ENCODE results near the gene UCHL1.
"Not testable (repeated sequence)": the region's sequence is repeated elsewhere in the genome, so short reads cannot be mapped to it uniquely, and the experiment has no call there.

Gene UCHL1

GRCh38 chr4:41260116-41260733, 3.5 kb downstream of the UCHL1 start:
- Mint-ChIP-seq H3K4me3 (no peak overlapping the region), H3K4me1 (peaks cover 5% of the 10 kb centered on the region), H3K27me3 (peaks cover 19% of the 10 kb centered on the region), H3K9me3 (no peaks in the 10 kb centered on the region), H3K36me3 (no peaks in the 10 kb centered on the region), H3K27ac (no peak overlapping the region)
- DNase-seq (ENCODE audit: low spot score in 2 of 2) (no peak), ATAC-seq (ENCODE audit: low read depth) (no peak)

DNA sequence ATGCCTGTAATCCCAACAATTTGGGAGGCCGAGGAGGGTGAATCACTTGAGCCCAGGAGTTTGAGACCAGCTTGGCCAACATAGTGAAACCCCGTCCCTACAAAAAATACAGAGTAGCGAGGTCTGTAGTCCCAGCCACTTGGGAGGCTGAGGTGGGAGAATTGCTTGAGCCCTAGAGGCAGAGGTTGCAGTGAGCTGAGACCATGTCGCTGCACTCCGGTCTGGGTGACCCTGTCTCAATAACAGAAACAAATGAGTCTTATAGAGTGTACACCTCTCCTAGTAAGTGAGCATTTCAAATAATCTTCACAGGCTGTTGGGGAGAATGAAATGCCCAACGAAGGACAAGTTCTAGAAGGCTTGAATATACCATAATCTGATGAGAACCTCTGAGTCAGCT, 5.5 kb downstream of the UCHL1 start:
- H3K27me3 Mint-ChIP-seq = peaks cover 13% of the 10 kb centered on the region
- no peak for ATAC-seq (ENCODE audit: low read depth)

DNA sequence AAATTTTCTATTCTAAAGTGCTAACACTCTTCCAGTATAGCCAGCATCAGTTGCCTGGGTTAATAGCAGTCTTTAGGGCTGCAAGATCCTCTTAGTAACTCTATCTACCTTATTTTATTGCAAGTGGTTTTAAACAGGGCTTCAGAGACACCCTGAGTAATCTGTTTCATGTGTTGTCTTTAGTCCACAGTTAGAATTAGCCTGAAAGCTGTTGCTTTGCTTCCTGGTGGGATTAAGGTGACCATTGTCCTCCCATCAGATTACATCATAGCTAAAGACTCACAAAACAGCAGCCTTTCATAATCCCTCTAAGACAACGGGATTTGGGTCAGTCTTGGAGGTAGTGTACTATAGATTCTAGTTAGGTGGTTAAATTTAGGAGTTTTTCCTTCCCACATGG, 7.5 kb downstream of the UCHL1 start:
- Mint-ChIP-seq H3K4me3 (no peak overlapping the region), H3K27me3 (peaks cover 2% of the 10 kb centered on the region), H3K36me3 (no peaks in the 10 kb centered on the region), H3K9me3 (no peaks in the 10 kb centered on the region), H3K4me1 (no peaks in the 10 kb centered on the region), H3K27ac (no peak overlapping the region)
- no peak for DNase-seq (ENCODE audit: low spot score in 2 of 2)
- ATAC-seq (ENCODE audit: low read depth) = no peak

More for the DNA sequence above, 5.5 kb downstream of the UCHL1 start:
- H3K27ac Mint-ChIP-seq = no peak overlapping the region
- H3K4me1 Mint-ChIP-seq = peaks cover 5% of the 10 kb centered on the region
- H3K36me3 Mint-ChIP-seq = no peaks in the 10 kb centered on the region
- no peaks in the 10 kb centered on the region for H3K9me3 Mint-ChIP-seq
- no peak for DNase-seq (ENCODE audit: low spot score in 2 of 2)
- H3K4me3 Mint-ChIP-seq = no peak overlapping the region

DNA sequence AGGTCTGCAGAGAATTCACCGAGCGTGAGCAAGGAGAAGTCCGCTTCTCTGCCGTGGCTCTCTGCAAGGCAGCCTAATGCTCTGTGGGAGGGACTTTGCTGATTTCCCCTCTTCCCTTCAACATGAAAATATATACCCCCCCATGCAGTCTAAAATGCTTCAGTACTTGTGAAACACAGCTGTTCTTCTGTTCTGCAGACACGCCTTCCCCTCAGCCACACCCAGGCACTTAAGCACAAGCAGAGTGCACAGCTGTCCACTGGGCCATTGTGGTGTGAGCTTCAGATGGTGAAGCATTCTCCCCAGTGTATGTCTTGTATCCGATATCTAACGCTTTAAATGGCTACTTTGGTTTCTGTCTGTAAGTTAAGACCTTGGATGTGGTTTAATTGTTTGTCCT, 11.3 kb downstream of the UCHL1 start:
- H3K9me3 Mint-ChIP-seq = no peaks in the 10 kb centered on the region
- H3K27me3 Mint-ChIP-seq = no peaks in the 10 kb centered on the region
- H3K4me1 Mint-ChIP-seq = no peaks in the 10 kb centered on the region
- no peaks in the 10 kb centered on the region for H3K36me3 Mint-ChIP-seq
- ATAC-seq (ENCODE audit: low read depth) (no peak), DNase-seq (ENCODE audit: low spot score in 2 of 2) (no peak)
- H3K27ac Mint-ChIP-seq = no peak overlapping the region
- no peak overlapping the region for H3K4me3 Mint-ChIP-seq

DNA sequence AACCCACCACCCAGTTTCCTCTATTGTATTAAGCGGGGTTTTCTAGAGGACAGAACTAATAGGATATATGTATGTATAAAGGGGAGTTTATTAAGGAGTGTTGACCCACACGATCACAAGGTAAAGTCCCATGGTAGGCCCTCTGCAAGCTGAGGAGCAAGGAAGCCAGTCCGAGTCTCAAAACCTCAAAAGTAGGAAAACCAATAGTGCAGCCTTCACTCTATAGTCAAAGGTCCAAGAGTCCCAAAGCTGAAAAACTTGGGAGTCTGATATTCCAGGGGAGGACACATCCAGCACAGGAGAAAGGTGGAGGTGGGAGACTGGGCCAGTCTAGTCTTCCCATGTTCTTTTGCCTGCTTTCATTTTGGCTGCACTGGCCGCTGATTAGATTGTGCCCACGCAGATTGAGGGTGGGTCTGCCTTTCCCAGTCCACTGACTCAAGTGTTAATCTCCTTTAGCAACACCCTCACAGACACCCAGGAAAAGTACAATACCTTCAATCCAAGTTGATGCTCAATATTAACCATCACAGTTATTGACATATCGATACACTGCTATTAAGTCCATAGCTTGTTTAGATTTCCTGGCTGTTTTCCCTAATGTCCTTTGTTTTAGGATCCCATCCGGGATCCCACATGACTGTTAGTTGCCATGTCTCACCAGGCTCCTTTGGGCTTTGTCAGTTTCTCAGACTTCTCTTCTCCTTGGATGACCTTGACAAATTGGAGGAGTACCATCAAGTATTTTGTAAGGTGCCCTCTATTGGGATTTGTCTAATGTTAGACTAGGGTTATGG, 12.2 kb downstream of the UCHL1 start:
- no peaks in the 10 kb centered on the region for H3K9me3 Mint-ChIP-seq
- H3K4me1 Mint-ChIP-seq = no peaks in the 10 kb centered on the region
- H3K36me3 Mint-ChIP-seq = no peaks in the 10 kb centered on the region
- H3K27ac Mint-ChIP-seq = no peak overlapping the region
- H3K27me3 Mint-ChIP-seq = no peaks in the 10 kb centered on the region
- DNase-seq (ENCODE audit: low spot score in 2 of 2) (no peak), ATAC-seq (ENCODE audit: low read depth) (no peak)
- H3K4me3 Mint-ChIP-seq = no peak overlapping the region

GRCh38 chr4:41269682-41270081, 13.0 kb downstream of the UCHL1 start:
- no peak overlapping the region for H3K4me3 Mint-ChIP-seq
- no peak overlapping the region for H3K27ac Mint-ChIP-seq
- DNase-seq (ENCODE audit: low spot score in 2 of 2) = no peak
- ATAC-seq (ENCODE audit: low read depth) = no peak
- no peaks in the 10 kb centered on the region for H3K9me3 Mint-ChIP-seq
- no peaks in the 10 kb centered on the region for H3K27me3 Mint-ChIP-seq
- H3K36me3 Mint-ChIP-seq = no peaks in the 10 kb centered on the region
- H3K4me1 Mint-ChIP-seq = no peaks in the 10 kb centered on the region

GRCh38 chr4:41275931-41276330, 19.2 kb downstream of the UCHL1 start:
- DNase-seq (ENCODE audit: low spot score in 2 of 2); H3K9me3 Mint-ChIP-seq; ATAC-seq (ENCODE audit: low read depth); H3K4me1 Mint-ChIP-seq; H3K36me3 Mint-ChIP-seq; H3K27ac Mint-ChIP-seq; H3K27me3 Mint-ChIP-seq; H3K4me3 Mint-ChIP-seq: not testable (repeated sequence)

- Mint-ChIP-seq H3K4me3 (no peak overlapping the region), H3K27ac (no peak overlapping the region), H3K9me3 (no peaks in the 10 kb centered on the region), H3K4me1 (no peaks in the 10 kb centered on the region), H3K36me3 (no peaks in the 10 kb centered on the region), H3K27me3 (peaks cover 10% of the 10 kb centered on the region)
- no peak for DNase-seq (ENCODE audit: low spot score in 2 of 2)
- ATAC-seq (ENCODE audit: low read depth) = no peak
Observed at GRCh38 chr4:41280010-41280409, 23.3 kb downstream of the UCHL1 start.

- DNase-seq (ENCODE audit: low spot score in 2 of 2) = peak; percentile 14 to 46
- Mint-ChIP-seq H3K27me3 (peaks cover 10% of the 10 kb centered on the region), H3K4me1 (no peaks in the 10 kb centered on the region), H3K27ac (no peak overlapping the region), H3K4me3 (no peak overlapping the region), H3K36me3 (no peaks in the 10 kb centered on the region), H3K9me3 (no peaks in the 10 kb centered on the region)
- peak; percentile 74 for ATAC-seq (ENCODE audit: low read depth)
Observed at GRCh38 chr4:41281038-41281634, 24.4 kb downstream of the UCHL1 start.

GRCh38 chr4:41282366-41282765, 25.6 kb downstream of the UCHL1 start:
- peaks cover 10% of the 10 kb centered on the region for H3K27me3 Mint-ChIP-seq
- H3K9me3 Mint-ChIP-seq = no peaks in the 10 kb centered on the region
- DNase-seq (ENCODE audit: low spot score in 2 of 2) = no peak
- no peak overlapping the region for H3K4me3 Mint-ChIP-seq
- no peak for ATAC-seq (ENCODE audit: low read depth)
- H3K4me1 Mint-ChIP-seq = no peaks in the 10 kb centered on the region
- no peaks in the 10 kb centered on the region for H3K36me3 Mint-ChIP-seq
- H3K27ac Mint-ChIP-seq = no peak overlapping the region

- Mint-ChIP-seq H3K4me3 (no peak overlapping the region), H3K36me3 (no peaks in the 10 kb centered on the region), H3K27ac (no peak overlapping the region), H3K9me3 (no peaks in the 10 kb centered on the region), H3K27me3 (peaks cover under 1% of the 10 kb centered on the region), H3K4me1 (no peaks in the 10 kb centered on the region)
- ATAC-seq (ENCODE audit: low read depth) (no peak), DNase-seq (ENCODE audit: low spot score in 2 of 2) (no peak)
Observed at GRCh38 chr4:41285202-41285863, 28.6 kb downstream of the UCHL1 start.

DNA sequence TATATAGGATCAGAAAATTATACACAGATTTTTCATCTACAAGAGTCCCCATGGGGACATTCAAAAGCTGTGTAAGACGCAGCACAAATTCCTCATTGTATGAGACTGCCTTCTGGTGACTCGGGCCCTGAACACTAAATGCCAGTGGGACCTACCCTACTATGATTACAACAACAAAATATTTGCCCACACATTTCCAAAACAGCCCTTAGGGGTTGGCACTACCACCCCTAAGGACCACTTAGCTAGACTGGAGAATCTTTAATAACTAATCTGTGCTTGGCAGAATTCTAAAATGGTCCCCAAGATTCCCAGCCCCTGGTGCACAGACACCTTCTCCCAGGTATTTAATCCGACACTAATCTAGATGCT, 29.1 kb downstream of the UCHL1 start:
- no peaks in the 10 kb centered on the region for H3K9me3 Mint-ChIP-seq
- H3K27me3 Mint-ChIP-seq = no peaks in the 10 kb centered on the region
- H3K36me3 Mint-ChIP-seq = no peaks in the 10 kb centered on the region
- no peak overlapping the region for H3K27ac Mint-ChIP-seq
- H3K4me3 Mint-ChIP-seq = no peak overlapping the region
- H3K4me1 Mint-ChIP-seq = no peaks in the 10 kb centered on the region
- no peak for ATAC-seq (ENCODE audit: low read depth)
- DNase-seq (ENCODE audit: low spot score in 2 of 2) = no peak

DNA sequence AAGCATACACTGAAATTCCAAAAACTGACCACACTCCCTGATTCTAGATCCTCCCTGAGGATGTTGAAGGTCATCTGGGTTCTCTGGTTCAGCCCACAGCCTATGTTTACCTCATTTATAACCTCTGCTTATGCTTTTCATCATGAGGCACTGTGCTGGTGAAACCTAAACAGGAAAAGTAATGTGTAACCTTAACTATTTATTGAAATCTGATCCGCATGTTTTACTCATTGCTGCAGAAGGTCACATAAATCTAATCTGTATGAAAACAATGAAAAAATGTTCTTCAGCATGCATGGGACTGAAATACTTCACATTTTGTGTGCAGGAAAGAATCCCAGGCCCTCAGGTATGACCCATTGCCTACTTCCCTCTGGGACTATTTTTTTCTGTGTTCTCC, 30.3 kb downstream of the UCHL1 start:
- H3K4me3 Mint-ChIP-seq = no peak overlapping the region
- H3K4me1 Mint-ChIP-seq = no peaks in the 10 kb centered on the region
- no peak overlapping the region for H3K27ac Mint-ChIP-seq
- no peaks in the 10 kb centered on the region for H3K36me3 Mint-ChIP-seq
- ATAC-seq (ENCODE audit: low read depth) (no peak), DNase-seq (ENCODE audit: low spot score in 2 of 2) (no peak)
- H3K27me3 Mint-ChIP-seq = no peaks in the 10 kb centered on the region
- no peaks in the 10 kb centered on the region for H3K9me3 Mint-ChIP-seq

GRCh38 chr4:41287852-41288251, 31.1 kb downstream of the UCHL1 start:
- Mint-ChIP-seq H3K4me3 (no peak overlapping the region), H3K36me3 (no peaks in the 10 kb centered on the region), H3K27ac (no peak overlapping the region), H3K9me3 (peaks cover 2% of the 10 kb centered on the region), H3K27me3 (no peaks in the 10 kb centered on the region), H3K4me1 (no peaks in the 10 kb centered on the region)
- DNase-seq (ENCODE audit: low spot score in 2 of 2) (no peak), ATAC-seq (ENCODE audit: low read depth) (no peak)

All from memory B cell (primary cell).